Activated CD8-positive, alpha-beta memory T cell treated with anti-CD3 and anti-CD28 coated beads, Interleukin-2, amount 10 ng/mL, durations not matched to agents 7 days and 5 days (primary cell): ENCODE results near the gene RAB3IL1. TPM values are rescaled to one million over a fixed set of nuclear protein-coding genes. Genes with fewer than 3 reads are reported as not detected.

Source experiments
- ATAC-seq: fragments of 150-1000 bp; cut with Tn5 transposase; one replicate; pipeline ENCODE4 v1.10.0; 2021; ENCODE audit warnings: moderate library complexity
- CTCF ChIA-PET: fragments of 350-600 bp; sonication (Branson Sonifier 250); formaldehyde crosslinking; loops from one replicate; lab custom pipeline; 2021; ENCODE audit warnings: antibody characterized with exemption; lab: Charles Lee
- DNase-seq: peaks from one replicate; pipeline ENCODE4 v3.0.0-alpha.2; 2020
- H3K27ac Mint-ChIP-seq: one replicate; pipeline ENCODE4 v1.8.0; 2021; ENCODE audit warnings: mild to moderate bottlenecking, mixed read lengths
- H3K27me3 Mint-ChIP-seq: one replicate; pipeline ENCODE4 v1.8.0; 2021; ENCODE audit warnings: mixed read lengths
- H3K36me3 Mint-ChIP-seq: one replicate; pipeline ENCODE4 v1.8.0; 2021; ENCODE audit warnings: mild to moderate bottlenecking, mixed read lengths
- H3K4me1 Mint-ChIP-seq: one replicate; pipeline ENCODE4 v1.8.0; 2021; ENCODE audit warnings: mixed read lengths
- H3K4me3 Mint-ChIP-seq: one replicate; pipeline ENCODE4 v1.8.0; 2021; ENCODE audit warnings: mild to moderate bottlenecking, moderate library complexity, mixed read lengths
- H3K9me3 Mint-ChIP-seq: one replicate; pipeline ENCODE4 v1.8.0; 2022; ENCODE audit warnings: low read depth, mixed read lengths
- microRNA-seq: library from miRNA; unstranded; fragments of <30 nt; microRNA quantifications from one replicate; pipeline ENCODE4 v1.2.0, GENCODE V29; 2022
- total RNA-seq, 2 experiments: library from RNA; stranded (reverse); gene quantifications; one replicate each; pipeline ENCODE4 v1.2.3, GENCODE V29; 2021

The RAB3IL1 gene
- total RNA-seq, 2 experiments from 2014 or later = not detected

GRCh38 chr11:61855939-61856680 is 61.3 kb downstream of the RAB3IL1 start:
- Mint-ChIP-seq H3K9me3 (no peaks in the 10 kb centered on the region), H3K27ac (no peak overlapping the region), H3K27me3 (no peaks in the 10 kb centered on the region), H3K36me3 (peaks cover 29% of the 10 kb centered on the region), H3K4me3 (no peak overlapping the region), H3K4me1 (no peaks in the 10 kb centered on the region)
- ATAC-seq (no peak), DNase-seq (no peak)
- CTCF ChIA-PET = interaction anchor here (1.2 kb wide), 1 partner anchor 14 kb away, joined by 3 read pairs; no protein-coding TSS in a partner anchor

DNA sequence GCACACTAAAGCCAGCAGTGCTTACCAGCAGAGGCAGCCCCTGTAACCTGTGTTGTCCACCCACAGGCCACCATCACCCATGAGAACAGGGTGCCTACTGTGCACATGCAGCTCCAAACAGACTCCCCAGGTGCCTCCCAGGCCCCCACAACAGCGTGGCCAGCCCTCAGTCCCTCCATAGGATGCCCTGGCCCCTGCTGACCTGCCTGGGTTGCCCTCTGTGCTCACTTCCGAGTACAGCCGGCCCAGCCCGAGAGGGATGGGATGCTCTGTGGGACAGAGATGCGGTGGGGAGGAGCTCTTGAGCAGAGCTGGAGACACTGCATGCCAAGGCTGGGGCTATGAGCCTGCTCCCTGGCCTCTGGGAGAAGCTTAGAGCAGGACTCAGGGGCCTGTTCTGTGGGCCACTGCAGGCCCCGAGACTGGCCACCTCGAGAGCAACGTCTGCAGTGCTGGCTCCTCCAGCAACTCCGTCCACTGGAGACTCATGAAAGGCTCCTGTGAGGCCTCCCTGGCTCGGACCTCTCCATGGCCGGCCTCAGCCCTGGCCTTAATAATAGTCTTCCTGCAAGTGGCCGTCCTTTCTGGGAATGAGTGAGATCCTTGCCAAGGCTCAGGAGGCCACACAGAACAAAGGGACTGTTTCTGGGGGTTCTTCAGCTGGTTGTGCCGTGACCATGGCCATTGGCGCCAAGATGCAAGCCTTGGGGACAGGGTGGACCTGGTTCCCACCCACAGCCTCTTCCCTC is 62.2 kb downstream of the RAB3IL1 start:
- peaks cover 29% of the 10 kb centered on the region for H3K36me3 Mint-ChIP-seq
- CTCF ChIA-PET = interaction anchor here (0.6 to 1.5 kb wide), 2 partner anchors 227 to 562 kb away, joined by 3 read pairs; no protein-coding TSS in a partner anchor
- ATAC-seq = no peak
- H3K9me3 Mint-ChIP-seq = no peaks in the 10 kb centered on the region
- no peak overlapping the region for H3K4me3 Mint-ChIP-seq
- no peak overlapping the region for H3K27ac Mint-ChIP-seq
- no peak for DNase-seq
- H3K4me1 Mint-ChIP-seq = no peaks in the 10 kb centered on the region
- no peaks in the 10 kb centered on the region for H3K27me3 Mint-ChIP-seq

- CTCF ChIA-PET = interaction anchor here (0.6 to 1.5 kb wide), 3 partner anchors 45 to 561 kb away, joined by 3 read pairs; no protein-coding TSS in a partner anchor
- no peak for ATAC-seq
- no peak overlapping the region for H3K27ac Mint-ChIP-seq
Observed at GRCh38 chr11:61854206-61854895, 63.0 kb downstream of the RAB3IL1 start.

DNA sequence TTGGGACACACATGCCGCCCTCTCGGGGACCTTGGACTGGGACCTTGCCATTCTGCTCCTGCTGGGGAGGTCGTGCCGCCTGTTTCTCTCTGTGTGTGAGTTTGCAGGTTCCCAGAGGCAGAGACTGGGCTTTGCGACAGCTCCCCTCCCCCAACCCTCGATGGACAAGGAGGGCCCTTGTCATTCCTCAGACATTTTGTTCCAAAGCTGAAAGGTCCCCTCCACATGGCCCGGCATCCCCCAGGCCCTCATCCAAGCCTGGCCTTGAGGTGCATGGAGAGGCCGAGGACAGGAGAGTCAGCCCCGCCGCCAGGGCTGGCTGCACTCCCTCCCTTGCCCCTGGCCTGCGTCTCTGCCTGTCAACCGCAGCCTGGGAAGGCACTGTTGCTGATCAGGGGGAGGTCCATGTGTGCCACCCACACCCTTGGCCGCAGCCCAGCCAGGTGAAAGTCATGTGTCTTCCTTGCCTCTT is 63.6 kb downstream of the RAB3IL1 start:
- DNase-seq = no peak
- H3K27me3 Mint-ChIP-seq = no peaks in the 10 kb centered on the region
- H3K4me3 Mint-ChIP-seq = no peak overlapping the region
- H3K27ac Mint-ChIP-seq = no peak overlapping the region
- ATAC-seq = no peak
- H3K4me1 Mint-ChIP-seq = no peaks in the 10 kb centered on the region
- peaks cover 26% of the 10 kb centered on the region for H3K36me3 Mint-ChIP-seq
- CTCF ChIA-PET = interaction anchor here (1.0 kb wide), 1 partner anchor 45 kb away, joined by 3 read pairs; no protein-coding TSS in a partner anchor
- no peaks in the 10 kb centered on the region for H3K9me3 Mint-ChIP-seq

More at GRCh38 chr11:61854206-61854895, 63.0 kb downstream of the RAB3IL1 start:
- H3K36me3 Mint-ChIP-seq = peaks cover 30% of the 10 kb centered on the region
- no peaks in the 10 kb centered on the region for H3K4me1 Mint-ChIP-seq
- no peaks in the 10 kb centered on the region for H3K9me3 Mint-ChIP-seq
- no peaks in the 10 kb centered on the region for H3K27me3 Mint-ChIP-seq
- no peak overlapping the region for H3K4me3 Mint-ChIP-seq
- DNase-seq = no peak

DNA sequence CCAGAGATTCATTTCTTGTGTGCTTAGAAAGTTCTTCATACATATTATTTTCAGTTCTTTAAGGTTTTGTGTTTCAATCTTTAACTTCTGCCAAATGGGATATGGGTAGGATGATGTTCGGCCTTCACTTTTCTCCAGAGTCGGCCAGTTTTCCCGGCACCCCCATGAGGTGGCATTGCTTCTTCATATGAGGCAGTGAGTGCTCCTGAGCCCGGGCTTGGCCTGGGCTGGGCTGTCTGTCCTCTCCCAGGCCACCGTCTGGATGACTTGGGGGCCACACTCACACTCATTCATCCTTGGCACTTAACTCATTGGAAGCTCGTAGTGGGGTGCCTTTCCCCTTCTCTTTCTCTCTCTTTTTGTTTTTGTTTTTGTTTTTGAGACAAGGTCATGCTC is 65.5 kb downstream of the RAB3IL1 start:
- Mint-ChIP-seq H3K9me3 (no peaks in the 10 kb centered on the region), H3K4me3 (no peak overlapping the region), H3K27me3 (no peaks in the 10 kb centered on the region), H3K4me1 (no peaks in the 10 kb centered on the region), H3K36me3 (peaks cover 40% of the 10 kb centered on the region), H3K27ac (no peak overlapping the region)
- CTCF ChIA-PET = no interaction called here
- DNase-seq = no peak
- no peak for ATAC-seq

DNA sequence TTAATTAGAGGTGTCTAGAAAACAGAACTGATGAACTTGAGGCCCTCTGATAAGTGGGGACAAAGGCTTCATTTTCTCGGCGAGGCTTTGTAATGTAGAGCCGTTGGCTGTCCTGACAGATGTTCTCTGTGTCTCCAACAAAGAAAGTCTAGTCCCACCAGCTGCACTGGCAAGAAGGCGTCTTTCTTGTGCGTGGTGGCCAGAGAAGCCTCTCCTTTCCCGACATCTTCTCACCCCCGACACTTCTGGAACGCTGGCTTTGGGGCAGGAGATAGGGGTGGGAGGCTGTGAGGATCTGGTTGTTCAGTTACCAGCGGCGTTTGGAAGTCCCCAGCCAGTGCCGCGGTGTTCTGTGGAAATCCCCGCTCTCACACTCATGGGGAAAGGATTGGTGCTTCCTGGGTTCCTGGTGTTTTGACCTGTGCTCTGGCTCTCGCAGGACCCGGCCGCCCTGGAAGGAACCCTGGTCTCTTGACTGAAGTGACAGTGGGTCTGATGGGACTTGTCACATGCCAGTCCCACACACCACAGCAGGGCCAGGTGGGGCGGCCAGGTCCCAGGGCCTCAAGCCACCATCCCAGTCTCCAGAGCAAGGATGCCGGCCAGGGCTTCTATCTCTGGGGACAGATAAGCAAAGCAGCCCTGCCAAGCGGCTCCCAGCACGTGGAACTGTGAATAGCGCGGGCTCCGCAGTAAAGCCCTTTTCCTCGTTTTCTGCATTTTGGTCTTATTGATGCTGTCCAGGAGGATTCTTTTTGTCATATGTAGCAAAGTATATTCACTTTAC is 66.1 kb downstream of the RAB3IL1 start:
- Mint-ChIP-seq H3K4me3 (no peak overlapping the region), H3K27me3 (no peaks in the 10 kb centered on the region), H3K27ac (no peak overlapping the region), H3K9me3 (no peaks in the 10 kb centered on the region), H3K36me3 (peaks cover 44% of the 10 kb centered on the region), H3K4me1 (no peaks in the 10 kb centered on the region)
- CTCF ChIA-PET = no interaction called here
- DNase-seq (no peak), ATAC-seq (no peak)

DNA sequence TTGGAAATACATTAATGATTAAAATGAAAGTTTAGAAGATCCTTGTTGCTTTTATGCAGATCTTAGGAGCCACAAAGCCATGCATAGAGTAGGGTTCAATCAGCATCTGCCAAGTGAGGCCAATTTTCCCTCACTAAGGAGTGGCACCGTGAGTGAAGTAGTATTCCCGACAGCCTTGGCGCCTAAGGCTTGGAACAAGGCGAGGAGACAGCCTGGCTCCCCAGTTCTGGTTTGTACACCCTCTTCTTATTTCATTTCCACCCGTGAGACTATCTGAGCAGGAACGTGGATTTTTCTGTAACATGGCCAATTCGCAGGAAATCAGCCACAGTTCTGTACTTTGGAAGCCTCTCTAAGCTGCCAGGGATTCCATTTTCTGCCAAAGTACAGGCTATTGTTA is 66.7 kb downstream of the RAB3IL1 start:
- Mint-ChIP-seq H3K36me3 (peaks cover 46% of the 10 kb centered on the region), H3K4me1 (no peaks in the 10 kb centered on the region), H3K4me3 (no peak overlapping the region), H3K27ac (no peak overlapping the region), H3K9me3 (no peaks in the 10 kb centered on the region), H3K27me3 (no peaks in the 10 kb centered on the region)
- CTCF ChIA-PET = no interaction called here
- DNase-seq (no peak), ATAC-seq (no peak)

DNA sequence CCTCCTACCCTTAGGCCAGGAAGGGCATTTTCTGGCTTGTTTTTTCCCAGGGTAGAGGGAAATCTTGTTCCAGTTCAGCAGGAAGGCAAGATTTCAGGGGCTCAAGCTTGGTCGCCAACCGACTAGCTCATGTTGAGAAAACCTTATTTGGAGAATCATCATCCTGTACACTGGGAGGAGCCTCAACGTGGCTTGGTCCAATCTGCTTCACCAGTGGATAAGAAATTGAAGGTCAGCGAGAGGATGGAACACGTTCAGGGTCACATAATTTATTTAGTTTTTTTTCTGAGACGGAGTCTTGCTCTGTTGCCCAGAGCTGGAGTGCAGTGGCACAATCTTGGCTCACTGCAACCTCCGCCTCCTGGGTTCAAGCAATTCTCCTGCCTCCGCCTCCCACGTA is 68.7 kb downstream of the RAB3IL1 start:
- ATAC-seq (no peak), DNase-seq (no peak)
- H3K9me3 Mint-ChIP-seq = no peaks in the 10 kb centered on the region
- H3K4me1 Mint-ChIP-seq = no peaks in the 10 kb centered on the region
- no peak overlapping the region for H3K4me3 Mint-ChIP-seq
- CTCF ChIA-PET = interaction anchor here (1.3 kb wide), 1 partner anchor 20 kb away, joined by 3 read pairs; the partner anchor contains the start of gene FADS2
- H3K27me3 Mint-ChIP-seq = no peaks in the 10 kb centered on the region
- H3K36me3 Mint-ChIP-seq = peaks cover 50% of the 10 kb centered on the region
- H3K27ac Mint-ChIP-seq = no peak overlapping the region

- Mint-ChIP-seq H3K9me3 (no peaks in the 10 kb centered on the region), H3K27ac (no peak overlapping the region), H3K4me1 (no peaks in the 10 kb centered on the region), H3K4me3 (no peak overlapping the region), H3K27me3 (no peaks in the 10 kb centered on the region), H3K36me3 (peaks cover 52% of the 10 kb centered on the region)
- no peak for DNase-seq
- ATAC-seq = no peak
- CTCF ChIA-PET = interaction anchor here (1.3 kb wide), 1 partner anchor 20 kb away, joined by 3 read pairs; the partner anchor contains the start of gene FADS2
Observed at GRCh38 chr11:61847914-61848581, 69.3 kb downstream of the RAB3IL1 start.

Small RNA genes within 50 kb of the gene (microRNA-seq; reads per million reads assigned to microRNA genes)
- 3.0 reads per million for gene MIR6746

Other genes with a start within 250 kb of the RAB3IL1 start
- gene DAGLA, start 237.2 kb downstream of the RAB3IL1 start, total RNA-seq = not detected
- gene MYRF, start 164.9 kb downstream of the RAB3IL1 start, total RNA-seq = 1 to 10 TPM; 2.1 to 2.2 TPM
- 100 to 1,000 TPM; 138 to 157 TPM for gene TMEM258, start 125.0 kb downstream of the RAB3IL1 start, total RNA-seq
- 100 to 1,000 TPM; 141 to 150 TPM for gene FEN1, start 124.7 kb downstream of the RAB3IL1 start, total RNA-seq
- gene FADS1, start 100.6 kb downstream of the RAB3IL1 start, total RNA-seq = 10 to 100 TPM; 33.8 to 35.4 TPM
- 100 to 1,000 TPM; 174 to 184 TPM for gene FADS2, start 89.3 kb downstream of the RAB3IL1 start, total RNA-seq
- 1 to 10 TPM; 2.6 to 7.7 TPM for gene FADS3, start 26.0 kb downstream of the RAB3IL1 start, total RNA-seq
- gene BEST1, start 32.8 kb upstream of the RAB3IL1 start, total RNA-seq = not detected
- 100 to 1,000 TPM; 740 to 867 TPM for gene FTH1, start 50.1 kb upstream of the RAB3IL1 start, total RNA-seq
- 100 to 1,000 TPM; 176 to 205 TPM for gene INCENP, start 206.4 kb upstream of the RAB3IL1 start, total RNA-seq